Activated T-helper 2 cell treated with anti-CD3 and anti-CD28 coated beads, Interferon-gamma antibody, Interleukin-2, Interleukin-4, amounts not matched to agents 10 μg/mL and 5 μg/mL and 100 μg/mL, durations not matched to agents 14 hours and 24 hours and 36 hours (primary cell): ENCODE measurements around the gene EFNB2. TPM values are rescaled to one million over a fixed set of nuclear protein-coding genes. Genes with fewer than 3 reads are reported as not detected.
A peak's percentile ranks its signal among the peaks of the same experiment; 100 is the strongest.

ENCODE experiments used
- DNase-seq: peaks from one replicate; pipeline ENCODE4 v3.0.0; 2021; ENCODE audit warnings: low spot score
- H3K27ac Mint-ChIP-seq: one replicate; pipeline ENCODE4 v1.8.0; 2021; ENCODE audit warnings: mixed read lengths
- H3K27me3 Mint-ChIP-seq: one replicate; pipeline ENCODE4 v1.8.0; 2021; ENCODE audit warnings: low read depth, mixed read lengths
- H3K36me3 Mint-ChIP-seq: one replicate; pipeline ENCODE4 v1.8.0; 2021; ENCODE audit warnings: low read depth, mixed read lengths
- H3K4me1 Mint-ChIP-seq: one replicate; pipeline ENCODE4 v1.8.0; 2021; ENCODE audit warnings: low read depth, mixed read lengths
- H3K4me3 Mint-ChIP-seq: one replicate; pipeline ENCODE4 v1.8.0; 2021; ENCODE audit warnings: low read depth, mild to moderate bottlenecking, moderate library complexity, mixed read lengths
- H3K9me3 Mint-ChIP-seq: one replicate; pipeline ENCODE4 v1.8.0; 2021; ENCODE audit warnings: mixed read lengths
- intact Hi-C: fragments of 100-400 bp; cut with micrococcal nuclease; formaldehyde crosslinking; loops from one replicate; pipeline ENCODE4 v1.15.1; 2023
- total RNA-seq: library from RNA; stranded (reverse); gene quantifications from 2 replicates; pipeline ENCODE4 v1.2.3, GENCODE V29; 2022

The EFNB2 gene, protein sequence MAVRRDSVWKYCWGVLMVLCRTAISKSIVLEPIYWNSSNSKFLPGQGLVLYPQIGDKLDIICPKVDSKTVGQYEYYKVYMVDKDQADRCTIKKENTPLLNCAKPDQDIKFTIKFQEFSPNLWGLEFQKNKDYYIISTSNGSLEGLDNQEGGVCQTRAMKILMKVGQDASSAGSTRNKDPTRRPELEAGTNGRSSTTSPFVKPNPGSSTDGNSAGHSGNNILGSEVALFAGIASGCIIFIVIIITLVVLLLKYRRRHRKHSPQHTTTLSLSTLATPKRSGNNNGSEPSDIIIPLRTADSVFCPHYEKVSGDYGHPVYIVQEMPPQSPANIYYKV
- total RNA-seq = 0.21 and 0.25 TPM in 2 replicates

DNA sequence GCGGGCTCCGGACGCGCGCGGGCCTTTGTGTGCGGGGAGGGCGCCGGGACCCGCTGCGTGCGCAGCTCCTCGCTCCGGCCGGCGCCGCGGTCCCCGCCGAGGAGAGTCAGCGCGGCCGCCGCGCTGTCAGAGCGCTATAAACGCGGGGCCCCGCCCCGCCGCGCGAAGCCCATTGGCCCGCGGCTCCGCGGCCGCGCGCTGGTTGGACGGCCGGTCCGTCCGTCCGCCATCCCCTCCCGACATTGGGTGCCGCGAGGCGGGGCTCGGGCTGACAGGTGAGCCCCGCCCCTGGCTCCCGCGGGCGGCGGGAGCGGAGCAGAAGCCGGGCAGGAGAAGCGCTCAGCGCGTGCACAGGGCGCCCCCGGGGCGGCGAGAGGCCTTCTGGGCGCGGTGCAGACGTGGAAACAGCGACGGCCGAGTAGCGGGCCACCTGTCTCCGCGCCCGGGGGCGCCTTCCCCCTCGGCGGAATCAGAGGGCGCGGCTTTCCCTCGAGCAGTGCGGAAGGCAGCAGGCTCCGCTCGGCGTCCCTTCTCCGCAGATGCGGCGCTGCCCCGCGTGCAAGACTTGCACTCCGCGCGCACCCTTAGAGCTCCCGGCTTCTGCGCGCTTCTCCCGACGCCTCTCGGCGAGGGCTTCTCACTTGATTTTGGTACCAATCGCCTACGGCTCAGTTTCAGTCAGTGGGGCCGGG is at the start of gene EFNB2:
TSS of gene EFNB2 (minus strand) at position 111 of the 692 bp plus-strand sequence. CDS start 698 bp downstream, outside the sequence.
- peak; percentile 85 for DNase-seq
- Mint-ChIP-seq H3K9me3 (no peaks in the 10 kb centered on the region), H3K4me3 (peak within 1 kb of the TSS; percentile 90), H3K36me3 (peaks cover 4% of the 10 kb centered on the region), H3K27me3 (peaks cover 33% of the 10 kb centered on the region), H3K27ac (no peak within 1 kb of the TSS), H3K4me1 (peaks cover 17% of the 10 kb centered on the region)
- intact Hi-C loops = loop anchor here (1.0 to 10.0 kb wide), 7 partner anchors 26 to 1763 kb away; partner anchors contain the start of gene ARGLU1

GRCh38 chr13:106581225-106581624 is 45.8 kb upstream of the EFNB2 start:
- intact Hi-C loops = no loop called here
- H3K4me3 Mint-ChIP-seq = no peak overlapping the region
- H3K27ac Mint-ChIP-seq = no peak overlapping the region
- no peaks in the 10 kb centered on the region for H3K4me1 Mint-ChIP-seq
- peaks cover 19% of the 10 kb centered on the region for H3K9me3 Mint-ChIP-seq
- no peak for DNase-seq
- H3K27me3 Mint-ChIP-seq = no peaks in the 10 kb centered on the region
- no peaks in the 10 kb centered on the region for H3K36me3 Mint-ChIP-seq

- Mint-ChIP-seq H3K27ac (no peak overlapping the region), H3K4me3 (no peak overlapping the region), H3K9me3 (no peaks in the 10 kb centered on the region), H3K4me1 (peaks cover 2% of the 10 kb centered on the region), H3K36me3 (no peaks in the 10 kb centered on the region), H3K27me3 (no peaks in the 10 kb centered on the region)
- no peak for DNase-seq
- intact Hi-C loops = no loop called here
Measured at GRCh38 chr13:106575896-106576295, 40.4 kb upstream of the EFNB2 start.

- H3K36me3 Mint-ChIP-seq = no peaks in the 10 kb centered on the region
- no peak overlapping the region for H3K4me3 Mint-ChIP-seq
- intact Hi-C loops = no loop called here
- no peak for DNase-seq
- H3K27ac Mint-ChIP-seq = no peak overlapping the region
- H3K9me3 Mint-ChIP-seq = no peaks in the 10 kb centered on the region
- H3K27me3 Mint-ChIP-seq = no peaks in the 10 kb centered on the region
- H3K4me1 Mint-ChIP-seq = peaks cover 8% of the 10 kb centered on the region
Measured at GRCh38 chr13:106573868-106574267, 38.4 kb upstream of the EFNB2 start.

- Mint-ChIP-seq H3K27ac (no peak overlapping the region), H3K4me1 (peaks cover 12% of the 10 kb centered on the region), H3K36me3 (no peaks in the 10 kb centered on the region), H3K27me3 (no peaks in the 10 kb centered on the region), H3K4me3 (no peak overlapping the region), H3K9me3 (no peaks in the 10 kb centered on the region)
- intact Hi-C loops = no loop called here
- no peak for DNase-seq
Measured at GRCh38 chr13:106573284-106573846, 37.9 kb upstream of the EFNB2 start.

- no peak overlapping the region for H3K27ac Mint-ChIP-seq
- peaks cover 26% of the 10 kb centered on the region for H3K4me1 Mint-ChIP-seq
- peaks cover 22% of the 10 kb centered on the region for H3K36me3 Mint-ChIP-seq
- no peaks in the 10 kb centered on the region for H3K9me3 Mint-ChIP-seq
- H3K27me3 Mint-ChIP-seq = no peaks in the 10 kb centered on the region
- peak overlapping the region; percentile 11 for H3K4me3 Mint-ChIP-seq
- peak; percentile 33 for DNase-seq
- intact Hi-C loops = no loop called here
Measured at GRCh38 chr13:106570299-106570852, 34.9 kb upstream of the EFNB2 start.

DNA sequence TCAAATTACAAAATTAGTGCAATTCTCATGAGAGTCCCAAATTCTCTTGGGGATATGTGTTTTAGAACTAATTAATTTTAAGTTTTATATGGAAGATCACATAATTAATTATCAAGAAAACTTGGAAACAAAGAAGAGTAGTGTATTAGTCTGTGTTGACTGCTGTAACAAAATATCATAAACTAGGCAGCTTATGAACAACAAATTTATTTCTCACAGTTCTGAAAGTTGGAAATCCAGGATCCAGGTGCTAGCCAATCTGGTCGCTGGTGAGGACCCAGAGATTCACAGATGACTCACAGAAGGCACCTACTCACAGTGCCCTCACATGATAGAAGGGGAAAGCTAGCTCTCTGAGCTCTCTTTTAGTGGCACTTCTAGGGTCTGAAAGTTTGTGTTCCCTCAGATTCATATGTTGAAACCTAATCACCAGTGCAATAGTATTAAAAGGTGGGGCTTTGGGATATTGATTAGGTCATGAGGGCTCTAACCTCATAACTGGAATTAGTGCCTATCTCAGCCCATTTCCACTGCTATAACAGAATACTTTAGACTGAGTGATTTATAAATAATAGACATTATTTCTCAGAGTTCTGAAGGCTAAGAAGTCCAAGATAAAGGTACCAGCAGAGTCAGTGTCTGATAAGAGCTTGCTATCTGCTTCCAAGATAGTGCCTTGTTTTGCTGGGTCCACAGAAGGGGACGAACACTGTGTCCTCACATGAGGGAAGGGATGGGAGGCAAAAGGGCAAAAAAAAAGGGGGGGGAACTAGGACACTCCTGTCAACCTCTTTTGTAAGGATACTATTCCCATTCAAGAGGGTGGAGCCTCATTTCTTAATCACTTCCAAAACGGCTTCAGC is 34.0 kb upstream of the EFNB2 start:
- Mint-ChIP-seq H3K4me1 (peaks cover 33% of the 10 kb centered on the region), H3K27ac (no peak overlapping the region), H3K4me3 (no peak overlapping the region), H3K27me3 (no peaks in the 10 kb centered on the region), H3K9me3 (no peaks in the 10 kb centered on the region), H3K36me3 (peaks cover 29% of the 10 kb centered on the region)
- no peak for DNase-seq
- intact Hi-C loops = loop anchor here (2.0 to 5.0 kb wide), 2 partner anchors 349 to 1648 kb away; partner anchors contain the start of genes ABHD13 and LIG4

DNA sequence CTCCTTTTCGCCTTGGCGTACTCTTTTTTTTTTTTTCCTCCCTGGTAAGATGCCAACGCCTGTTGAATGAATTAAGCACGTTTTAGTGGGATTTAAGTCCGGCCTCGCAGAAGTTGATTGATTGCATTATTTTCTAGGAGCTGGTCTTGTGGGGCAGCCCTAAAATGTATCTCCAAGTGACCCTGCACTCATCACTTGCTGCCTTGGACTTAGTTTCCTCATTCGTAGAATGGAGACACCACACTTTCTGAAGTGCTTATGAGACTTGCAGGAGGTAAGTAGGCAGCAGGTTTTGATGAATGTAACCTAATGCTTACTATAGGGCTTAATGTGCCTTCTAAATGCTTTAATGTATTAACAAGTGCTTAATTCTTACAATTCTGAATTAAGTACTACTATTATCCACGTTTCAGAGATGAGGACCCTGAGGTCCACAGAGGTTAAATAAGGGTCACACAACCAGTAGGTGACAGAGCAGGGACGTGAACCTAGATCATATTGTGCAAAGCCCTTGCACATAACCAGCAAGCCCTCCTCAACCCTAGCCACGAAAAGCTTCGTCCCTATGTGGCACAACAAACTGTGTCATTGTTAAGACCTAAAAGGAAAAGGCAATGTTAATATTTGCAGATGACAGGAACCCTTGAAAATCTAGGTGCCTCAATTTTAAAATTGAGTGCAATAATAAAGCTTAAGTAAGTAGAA is 33.0 kb upstream of the EFNB2 start:
- H3K27me3 Mint-ChIP-seq = no peaks in the 10 kb centered on the region
- H3K4me3 Mint-ChIP-seq = peak overlapping the region; percentile 93
- H3K36me3 Mint-ChIP-seq = peaks cover 31% of the 10 kb centered on the region
- intact Hi-C loops = loop anchor here (1.0 to 5.0 kb wide), 4 partner anchors 8 to 1649 kb away; partner anchors contain the start of genes ABHD13 and LIG4
- H3K4me1 Mint-ChIP-seq = peaks cover 43% of the 10 kb centered on the region
- H3K9me3 Mint-ChIP-seq = no peaks in the 10 kb centered on the region
- DNase-seq = no peak
- peak overlapping the region; percentile 87 for H3K27ac Mint-ChIP-seq

DNA sequence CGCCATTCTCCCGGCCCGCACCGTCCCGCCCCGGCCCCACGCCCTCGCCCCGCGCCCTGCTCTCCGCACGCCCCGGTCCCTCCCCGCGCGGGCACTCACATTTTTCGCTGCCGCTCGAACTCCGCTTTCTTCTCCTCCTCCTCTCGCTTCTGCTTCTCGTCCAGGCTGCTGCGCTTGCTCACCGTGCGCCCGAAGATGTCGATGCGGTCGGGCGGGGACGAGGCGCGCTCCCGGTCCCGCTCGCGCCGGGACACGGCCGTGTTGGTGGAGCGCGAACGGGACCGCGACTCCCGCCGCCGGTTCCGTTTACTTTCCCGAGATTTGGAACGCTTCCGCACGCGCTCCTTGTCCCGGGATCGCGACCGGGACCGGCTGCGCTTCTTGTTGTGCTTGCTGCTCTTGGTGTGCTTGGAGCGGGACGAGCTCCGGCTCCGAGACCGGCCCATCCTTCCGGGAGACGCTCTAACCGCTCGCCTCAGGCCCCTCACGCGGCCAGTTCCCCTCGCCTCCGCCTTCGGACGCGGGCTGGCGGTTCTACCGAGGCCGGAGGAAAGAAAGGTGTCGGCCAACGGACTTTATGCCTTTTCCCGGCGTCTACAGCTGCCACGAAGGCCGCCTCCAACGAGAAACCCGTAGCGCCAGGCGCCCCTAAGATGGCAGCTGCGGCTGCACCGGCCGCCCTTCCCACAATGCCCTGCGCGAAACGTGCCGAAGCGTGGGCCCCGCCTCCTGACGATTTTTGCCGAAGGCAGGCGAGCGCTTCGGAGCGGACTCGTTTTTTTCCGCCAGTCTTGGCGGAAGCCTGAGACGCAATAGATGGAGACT is 32.2 kb upstream of the EFNB2 start, which contains the start of gene ARGLU1:
TSS of gene ARGLU1 (minus strand) at position 664 of the 825 bp plus-strand sequence. CDS start at position 446, 218 bp downstream.
- DNase-seq = peak; percentile 94
- intact Hi-C loops = loop anchor here (1.0 to 5.0 kb wide), 4 partner anchors 7 to 1650 kb away; partner anchors contain the start of genes ABHD13 and LIG4
- Mint-ChIP-seq H3K36me3 (peaks cover 31% of the 10 kb centered on the region), H3K9me3 (no peaks in the 10 kb centered on the region), H3K4me3 (peak within 1 kb of the TSS; percentile 93), H3K4me1 (peaks cover 44% of the 10 kb centered on the region), H3K27me3 (no peaks in the 10 kb centered on the region), H3K27ac (peak within 1 kb of the TSS; percentile 87)

DNA sequence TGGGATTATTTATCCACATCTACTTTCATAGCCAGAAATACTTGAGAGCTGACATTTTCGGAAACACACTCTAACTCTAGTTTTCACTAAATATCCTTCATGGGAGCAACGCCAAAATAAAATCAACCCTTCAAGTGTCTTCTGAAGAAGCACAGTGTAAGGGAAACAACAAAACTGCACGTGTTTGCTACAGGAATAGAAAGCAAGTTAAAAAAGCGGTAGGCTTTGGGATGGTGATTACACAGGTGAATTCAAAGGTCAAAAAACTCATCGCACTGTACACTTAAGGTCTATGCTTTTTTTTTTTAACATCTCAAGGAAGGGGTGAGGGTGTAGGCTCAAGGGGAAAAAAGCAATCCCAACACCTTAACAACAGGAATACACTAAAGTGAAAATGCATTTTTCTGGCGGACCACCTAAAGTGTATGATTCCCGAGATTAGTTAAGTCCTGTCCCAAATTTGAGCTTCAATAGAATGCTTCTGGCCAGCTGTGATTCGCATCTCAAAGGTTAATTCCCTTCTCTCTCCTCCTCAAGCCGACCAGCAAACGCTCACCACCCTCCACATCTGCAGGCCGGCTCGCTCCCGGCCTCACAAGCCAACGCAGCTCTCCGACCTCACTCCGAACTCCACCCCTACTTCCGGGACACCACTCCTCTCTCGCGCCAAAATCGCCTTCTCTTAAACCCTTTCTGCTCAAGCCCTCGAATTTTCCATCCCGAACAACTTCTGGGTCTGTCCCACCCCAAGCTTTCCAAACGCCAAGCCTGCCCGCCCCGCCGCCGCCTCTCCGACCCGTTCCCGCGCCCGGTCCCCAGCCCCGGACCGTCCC is 31.4 kb upstream of the EFNB2 start:
- Mint-ChIP-seq H3K4me3 (peak overlapping the region; percentile 93), H3K27me3 (no peaks in the 10 kb centered on the region), H3K27ac (peak overlapping the region; percentile 87), H3K4me1 (peaks cover 49% of the 10 kb centered on the region), H3K36me3 (peaks cover 31% of the 10 kb centered on the region), H3K9me3 (no peaks in the 10 kb centered on the region)
- intact Hi-C loops = loop anchor here (5.0 kb wide), 1 partner anchor 1650 kb away; the partner anchor contains the start of genes ABHD13 and LIG4
- DNase-seq = peak; percentile 30
